ENCODE measurements around the gene HMGCS2. TPM values are rescaled to one million over a fixed set of nuclear protein-coding genes. Genes with fewer than 3 reads are reported as not detected.

The HMGCS2 gene
- total and polyA plus RNA-seq, 2 donors from 2014 or later = 3.9 to 163 TPM

GRCh38 chr1:119702384-119702783 is 66.3 kb downstream of the HMGCS2 start:
- Histone ChIP-seq H3K9me3 (ENCODE audit: control insufficient read depth in 2 of 3, insufficient read depth in 1 of 3, low read length in 3 of 3) (peaks cover 0 to 3% (median 0%) of the 10 kb centered on the region in 3 donors), H3K9ac (ENCODE audit: low read length in 3 of 3) (no peak overlapping the region), H3K4me3 (ENCODE audit: low read length in 3 of 3) (no peak overlapping the region), H3K27ac (ENCODE audit: low read depth in 2 of 2, low read length in 2 of 2) (no peak overlapping the region), H3K4me1 (ENCODE audit: control insufficient read depth in 2 of 3, insufficient read depth in 2 of 3, low read depth in 1 of 3, low read length in 3 of 3) (no peaks in the 10 kb centered on the region), H3K27me3 (ENCODE audit: control insufficient read depth, insufficient read depth, low read length) (no peaks in the 10 kb centered on the region), H3K36me3 (ENCODE audit: control insufficient read depth in 2 of 3, insufficient read depth in 3 of 3, low read length in 3 of 3) (no peaks in the 10 kb centered on the region)
- intact Hi-C loops (cut with DNase I) = no loop called here
- no peak for TF ChIP-seq CTCF (IDR thresholded peaks at IDR 0.05; ENCODE audit: borderline replicate concordance, extremely low read depth, insufficient read depth)
- DNase-seq (no peak), FAIRE-seq (no peak)

- intact Hi-C loops (cut with DNase I) = no loop called here
- no peak for TF ChIP-seq CTCF (IDR thresholded peaks at IDR 0.05; ENCODE audit: borderline replicate concordance, extremely low read depth, insufficient read depth)
- no peaks in the 10 kb centered on the region for H3K27me3 ChIP-seq (ENCODE audit: control insufficient read depth, insufficient read depth, low read length)
These were observed 67.0 kb downstream of the HMGCS2 start for GRCh38 chr1:119701659-119702058.

GRCh38 chr1:119700326-119700725 is 68.4 kb downstream of the HMGCS2 start:
- TF ChIP-seq CTCF (IDR thresholded peaks at IDR 0.05; ENCODE audit: borderline replicate concordance, extremely low read depth, insufficient read depth) = no peak
- intact Hi-C loops (cut with DNase I) = no loop called here
- no peak for FAIRE-seq

More at GRCh38 chr1:119701659-119702058, 67.0 kb downstream of the HMGCS2 start:
- no peak overlapping the region for H3K4me3 ChIP-seq (ENCODE audit: low read length in 3 of 3)
- no peak overlapping the region for H3K27ac ChIP-seq (ENCODE audit: low read depth in 2 of 2, low read length in 2 of 2)
- no peaks in the 10 kb centered on the region for H3K4me1 ChIP-seq (ENCODE audit: control insufficient read depth in 2 of 3, insufficient read depth in 2 of 3, low read depth in 1 of 3, low read length in 3 of 3)
- H3K36me3 ChIP-seq (ENCODE audit: control insufficient read depth in 2 of 3, insufficient read depth in 3 of 3, low read length in 3 of 3) = no peaks in the 10 kb centered on the region
- peaks cover 0 to 3% (median 0%) of the 10 kb centered on the region in 3 donors for H3K9me3 ChIP-seq (ENCODE audit: control insufficient read depth in 2 of 3, insufficient read depth in 1 of 3, low read length in 3 of 3)
- DNase-seq = no peak
- no peak for FAIRE-seq
- no peak overlapping the region for H3K9ac ChIP-seq (ENCODE audit: low read length in 3 of 3)

More at GRCh38 chr1:119700326-119700725, 68.4 kb downstream of the HMGCS2 start:
- H3K4me3 ChIP-seq (ENCODE audit: low read length in 3 of 3) = no peak overlapping the region
- no peaks in the 10 kb centered on the region for H3K27me3 ChIP-seq (ENCODE audit: control insufficient read depth, insufficient read depth, low read length)
- DNase-seq = no peak
- H3K9me3 ChIP-seq (ENCODE audit: control insufficient read depth in 2 of 3, insufficient read depth in 1 of 3, low read length in 3 of 3) = peaks cover 0 to 3% (median 0%) of the 10 kb centered on the region in 3 donors
- no peak overlapping the region for H3K27ac ChIP-seq (ENCODE audit: low read depth in 2 of 2, low read length in 2 of 2)
- no peak overlapping the region for H3K9ac ChIP-seq (ENCODE audit: low read length in 3 of 3)
- H3K36me3 ChIP-seq (ENCODE audit: control insufficient read depth in 2 of 3, insufficient read depth in 3 of 3, low read length in 3 of 3) = no peaks in the 10 kb centered on the region
- no peaks in the 10 kb centered on the region for H3K4me1 ChIP-seq (ENCODE audit: control insufficient read depth in 2 of 3, insufficient read depth in 2 of 3, low read depth in 1 of 3, low read length in 3 of 3)

Other genes with a start within 250 kb of the HMGCS2 start
- 8.3 TPM for gene ZNF697, start 120.6 kb downstream of the HMGCS2 start, total RNA-seq
- gene ZNF697, start 120.6 kb downstream of the HMGCS2 start, polyA plus RNA-seq (ENCODE audit: insufficient read depth, low read depth, low replicate concordance) = 4.1 TPM
- gene PHGDH, start 57.0 kb downstream of the HMGCS2 start, total RNA-seq = 71.9 TPM
- gene PHGDH, start 57.0 kb downstream of the HMGCS2 start, polyA plus RNA-seq (ENCODE audit: insufficient read depth, low read depth, low replicate concordance) = 126 TPM
- gene REG4, start 42.6 kb upstream of the HMGCS2 start, total RNA-seq = not detected
- 0.34 TPM for gene REG4, start 42.6 kb upstream of the HMGCS2 start, polyA plus RNA-seq (ENCODE audit: insufficient read depth, low read depth, low replicate concordance)
- not detected for gene ADAM30, start 127.6 kb upstream of the HMGCS2 start, total RNA-seq
- gene ADAM30, start 127.6 kb upstream of the HMGCS2 start, polyA plus RNA-seq (ENCODE audit: insufficient read depth, low read depth, low replicate concordance) = not detected